Calu3 (cell line): Measurements from ENCODE around the gene IGSF6. TPM values are rescaled to one million over a fixed set of nuclear protein-coding genes. Genes with fewer than 3 reads are reported as not detected.

Experiments used
- BruUV-seq: library from RNA; stranded (reverse); fragments of 400-500 nt; replicated peaks from 2 replicates; lab custom pipeline; 2021; lab: Mats Ljungman, UMichigan
- CTCF ChIA-PET: fragments of 300-600 bp; sonication (Branson Sonifier 250); formaldehyde crosslinking; loops from one replicate; lab custom pipeline; 2022; ENCODE audit warnings: antibody characterized with exemption; lab: Charles Lee
- DNase-seq: peaks from one replicate; pipeline ENCODE4 v3.0.0; 2022
- H3K27ac Mint-ChIP-seq: one replicate; pipeline ENCODE4 v1.8.0; 2022; ENCODE audit warnings: mixed read lengths; ENCODE audit not compliant: unreplicated experiment
- H3K27me3 Mint-ChIP-seq: one replicate; pipeline ENCODE4 v1.8.0; 2022; ENCODE audit warnings: mixed read lengths; ENCODE audit not compliant: unreplicated experiment
- H3K36me3 Mint-ChIP-seq: one replicate; pipeline ENCODE4 v1.8.0; 2022; ENCODE audit warnings: mild to moderate bottlenecking, moderate library complexity, mixed read lengths; ENCODE audit not compliant: insufficient read depth, unreplicated experiment
- H3K4me1 Mint-ChIP-seq: one replicate; pipeline ENCODE4 v1.8.0; 2022; ENCODE audit warnings: mild to moderate bottlenecking, low read depth, mixed read lengths; ENCODE audit not compliant: unreplicated experiment
- H3K4me3 Mint-ChIP-seq: one replicate; pipeline ENCODE4 v1.8.0; 2022; ENCODE audit warnings: mild to moderate bottlenecking, low read depth, moderate library complexity, mixed read lengths; ENCODE audit not compliant: unreplicated experiment
- H3K9me3 Mint-ChIP-seq: one replicate; pipeline ENCODE4 v1.8.0; 2022; ENCODE audit warnings: low read depth, mixed read lengths; ENCODE audit not compliant: unreplicated experiment
- CTCF ChIP-seq: fragments of 200-600 bp; IDR thresholded peaks from one replicate; pipeline ENCODE4 v1.8.0; 2022; ENCODE audit warnings: antibody characterized with exemption; ENCODE audit not compliant: unreplicated experiment
- intact Hi-C: fragments of 100-400 bp; cut with micrococcal nuclease; formaldehyde crosslinking; loops from one replicate; pipeline ENCODE4 v1.10.0; 2022; ENCODE audit not compliant: unreplicated experiment
- total RNA-seq: library from RNA; stranded (reverse); gene quantifications from 2 replicates; pipeline ENCODE4 v1.2.3, GENCODE V29; 2022

IGSF6 gene
- total RNA-seq, 1 experiment from 2014 or later: not detected

DNA sequence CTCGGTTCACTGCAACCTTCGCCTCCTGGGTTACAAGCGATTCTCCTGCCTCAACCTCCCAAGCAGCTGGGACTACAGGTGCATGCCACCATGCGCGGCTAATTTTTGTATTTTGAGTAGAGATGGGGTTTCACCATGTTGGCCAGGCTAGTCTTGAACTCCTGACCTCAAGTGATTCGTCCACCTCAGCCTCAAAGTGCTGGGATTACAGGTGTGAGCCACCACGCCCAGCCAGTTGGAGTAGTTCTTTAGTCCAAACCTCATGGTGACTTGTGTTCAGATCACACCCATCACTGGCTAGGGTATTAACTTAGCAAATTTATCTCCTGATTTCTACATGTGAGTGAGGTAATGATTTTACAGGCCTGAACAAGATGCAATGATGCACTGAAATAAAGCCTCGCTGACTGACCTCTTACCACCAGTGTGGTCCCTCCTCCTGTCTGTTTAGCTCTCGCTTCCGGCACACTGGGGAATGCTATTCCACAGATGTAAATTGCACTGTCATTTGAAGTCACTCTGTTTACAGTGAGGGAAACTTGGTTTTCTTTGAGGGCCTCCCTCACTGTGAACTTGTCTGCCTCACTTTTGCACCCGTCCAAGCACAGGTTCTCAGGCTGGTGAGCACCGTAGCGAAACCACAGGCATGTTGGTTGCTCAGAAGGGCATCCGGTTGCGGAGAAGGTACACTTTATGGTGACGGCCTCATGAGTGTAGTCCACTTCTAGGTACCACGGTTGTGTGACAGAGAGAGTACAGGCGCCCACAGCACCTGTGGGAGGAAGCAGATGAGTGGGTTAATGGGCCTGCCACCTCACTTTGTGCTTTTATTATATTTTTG lies 5.5 kb downstream of the IGSF6 start:
- Mint-ChIP-seq H3K4me1 (no peaks in the 10 kb centered on the region), H3K4me3 (no peak overlapping the region), H3K9me3 (no peaks in the 10 kb centered on the region), H3K27me3 (no peaks in the 10 kb centered on the region), H3K36me3 (no peaks in the 10 kb centered on the region), H3K27ac (no peak overlapping the region)
- intact Hi-C loops: no loop called here
- DNase-seq: no peak
- TF ChIP-seq CTCF: no peak
- CTCF ChIA-PET: no interaction called here
- no TSS peak for BruUV-seq

DNA sequence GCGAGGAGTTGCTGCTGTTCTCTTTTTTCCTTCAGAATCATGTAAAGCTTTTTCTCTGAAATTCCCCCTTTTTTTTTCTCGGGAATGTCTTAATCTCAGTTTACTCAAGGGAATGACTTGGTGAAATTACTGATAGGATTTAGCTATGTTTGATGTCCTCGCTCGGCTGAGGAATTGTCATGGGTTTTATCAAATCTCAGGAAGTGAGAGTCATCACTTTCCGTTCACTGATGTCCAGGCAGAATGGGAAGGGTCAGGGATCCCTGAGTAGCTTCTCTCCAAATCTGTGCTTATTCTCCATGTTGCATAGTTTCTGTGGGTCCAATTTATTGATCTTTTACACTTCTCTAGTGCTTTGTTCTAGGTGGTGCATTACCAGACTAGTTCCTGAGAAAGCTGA lies 6.3 kb downstream of the IGSF6 start:
- no peak for TF ChIP-seq CTCF
- CTCF ChIA-PET: no interaction called here
- BruUV-seq: no TSS peak
- H3K36me3 Mint-ChIP-seq: no peaks in the 10 kb centered on the region
- no peak overlapping the region for H3K27ac Mint-ChIP-seq
- no peaks in the 10 kb centered on the region for H3K4me1 Mint-ChIP-seq
- DNase-seq: no peak
- no peaks in the 10 kb centered on the region for H3K9me3 Mint-ChIP-seq
- intact Hi-C loops: no loop called here
- no peaks in the 10 kb centered on the region for H3K27me3 Mint-ChIP-seq
- H3K4me3 Mint-ChIP-seq: no peak overlapping the region

- no peak overlapping the region for H3K4me3 Mint-ChIP-seq
- CTCF ChIA-PET: no interaction called here
- intact Hi-C loops: no loop called here
Measured at GRCh38 chr16:21645261-21645721, 7.1 kb downstream of the IGSF6 start.

GRCh38 chr16:21644674-21645073 lies 7.7 kb downstream of the IGSF6 start:
- no peak for DNase-seq

More at GRCh38 chr16:21645261-21645721, 7.1 kb downstream of the IGSF6 start:
- H3K9me3 Mint-ChIP-seq: no peaks in the 10 kb centered on the region
- no peaks in the 10 kb centered on the region for H3K4me1 Mint-ChIP-seq
- BruUV-seq: no TSS peak
- no peak overlapping the region for H3K27ac Mint-ChIP-seq
- no peak for DNase-seq
- H3K36me3 Mint-ChIP-seq: no peaks in the 10 kb centered on the region
- TF ChIP-seq CTCF: no peak
- no peaks in the 10 kb centered on the region for H3K27me3 Mint-ChIP-seq

More at GRCh38 chr16:21644674-21645073, 7.7 kb downstream of the IGSF6 start:
- no peak for TF ChIP-seq CTCF
- H3K27ac Mint-ChIP-seq: no peak overlapping the region
- H3K36me3 Mint-ChIP-seq: no peaks in the 10 kb centered on the region
- H3K4me1 Mint-ChIP-seq: no peaks in the 10 kb centered on the region
- no peaks in the 10 kb centered on the region for H3K27me3 Mint-ChIP-seq
- CTCF ChIA-PET: interaction anchor here (0.6 kb wide), 1 partner anchor 51 kb away, joined by 3 read pairs; no protein-coding TSS in a partner anchor
- no peak overlapping the region for H3K4me3 Mint-ChIP-seq
- intact Hi-C loops: loop anchor here (5.0 kb wide), 1 partner anchor 42 kb away; no protein-coding TSS in a partner anchor
- BruUV-seq: no TSS peak
- H3K9me3 Mint-ChIP-seq: no peaks in the 10 kb centered on the region
